ENCODE results near the gene NIF3L1. TPM values are rescaled to one million over a fixed set of nuclear protein-coding genes. Genes with fewer than 3 reads are reported as not detected.

Gene NIF3L1
- total and polyA plus RNA-seq, 9 of the 15 experiments (the other 6 are each of a cell fraction or from before 2014, with no cell fraction given), result 26.7 to 89.5 (median 45.6) TPM

GRCh38 chr2:200877443-200877842, 11.7 kb upstream of the NIF3L1 start:
- Histone ChIP-seq H4K20me1 (replicated peaks; ENCODE audit: control insufficient read depth, insufficient read depth, low read length) (no peaks in the 10 kb centered on the region), H2AFZ (ENCODE audit: low read depth, low read length) (no peak overlapping the region), H3K36me3 (ENCODE audit: control insufficient read depth, insufficient read depth, low read length) (peaks cover 68% of the 10 kb centered on the region), H3K27ac (ENCODE audit: extremely low read depth, low read depth, low read length) (no peak overlapping the region), H3K79me2 (ENCODE audit: control insufficient read depth, insufficient read depth, low read length) (no peaks in the 10 kb centered on the region), H3K9ac (ENCODE audit: insufficient read depth in 1 of 2, low read depth in 2 of 2, low read length in 2 of 2) (no peak overlapping the region), H3K9me3 (replicated peaks; ENCODE audit: control insufficient read depth, insufficient read depth, low read depth, low read length) (no peaks in the 10 kb centered on the region), H3K4me1 (replicated peaks in 1 of 2; ENCODE audit: control insufficient read depth in 2 of 2, insufficient read depth in 2 of 2, low read length in 2 of 2) (peaks cover 0 to 5% of the 10 kb centered on the region in 2 experiments; a peak in 2 of 5 replicates), H3K4me3 (no peak overlapping the region), H3K9me1 (ENCODE audit: control insufficient read depth, insufficient read depth, low read length) (no peaks in the 10 kb centered on the region), H3K27me3 (ENCODE audit: control insufficient read depth in 2 of 2, insufficient read depth in 2 of 2, low read length in 2 of 2) (no peaks in the 10 kb centered on the region), H3K4me2 (ENCODE audit: insufficient read depth, low read length) (no peak overlapping the region; the same call in 1 of the 2 replicates)
- in situ Hi-C loops (cut with MboI), result no loop called here
- peak; percentile 46 for ATAC-seq
- BruUV-seq (replicated peaks), result no TSS peak
- TF ChIP-seq MEF2A (IDR thresholded peaks at IDR 0.05; ENCODE audit: control insufficient read depth, low read depth, low read length) (peak; percentile 82), ELF4 (CRISPR knock-in tag; IDR thresholded peaks at IDR 0.05) (no peak), CHAMP1 (IDR thresholded peaks at IDR 0.05) (no peak), SOX6 (IDR thresholded peaks at IDR 0.05) (peak; percentile 25; the same call in 1 of the 2 replicates), NCOR1 (IDR thresholded peaks at IDR 0.05) (peak; percentile 32; the same call in 1 of the 2 replicates), ZBTB9 (CRISPR knock-in tag; IDR thresholded peaks at IDR 0.05) (no peak), MEF2D (tag; conservative IDR thresholded peaks at IDR 0.05; ENCODE audit: low read depth) (peak; percentile 87)
- CTCF ChIA-PET (ENCODE audit: low intra/inter-chr PET ratio), result no interaction called here
- intact Hi-C loops (cut with micrococcal nuclease), result no loop called here
- DNase-seq (ENCODE audit: extremely low read depth in 1 of 4, low spot score in 3 of 4), result no peak
- no peak for FAIRE-seq
- POLR2A ChIA-PET, result interaction anchor here (1.0 to 1.7 kb wide), 4 partner anchors 10 to 14 kb away, joined by 3 to 6 read pairs (median 4); partner anchors contain the start of genes CLK1, NIF3L1 and PPIL3

Data from K562 (cell line).